Right renal pelvis (tissue), 4 donors: Measurements from ENCODE around the gene CTSZ. TPM values are rescaled to one million over a fixed set of nuclear protein-coding genes. Genes with fewer than 3 reads are reported as not detected.
"Not testable (repeated sequence)": the region's sequence is repeated elsewhere in the genome, so short reads cannot be mapped to it uniquely, and the experiment has no call there.

Source experiments
- DNase-seq, 4 donors: peaks; one replicate each; pipeline ENCODE4 v3.0.0-alpha.2; 2013; ENCODE audit warnings: low read depth in 4 of 4, low spot score in 3 of 4, missing footprints in 1 of 4
- polyA plus RNA-seq, 4 donors: library from polyadenylated mRNA; unstranded; fragments of 120-200 nt; gene quantifications; one replicate each; pipeline ENCODE4 v1.2.1, GENCODE V29; 2013; ENCODE audit not compliant: insufficient read length in 4 of 4

CTSZ gene
- polyA plus RNA-seq, 4 donors = 77.1 to 88.5 (median 78.7) TPM

DNA sequence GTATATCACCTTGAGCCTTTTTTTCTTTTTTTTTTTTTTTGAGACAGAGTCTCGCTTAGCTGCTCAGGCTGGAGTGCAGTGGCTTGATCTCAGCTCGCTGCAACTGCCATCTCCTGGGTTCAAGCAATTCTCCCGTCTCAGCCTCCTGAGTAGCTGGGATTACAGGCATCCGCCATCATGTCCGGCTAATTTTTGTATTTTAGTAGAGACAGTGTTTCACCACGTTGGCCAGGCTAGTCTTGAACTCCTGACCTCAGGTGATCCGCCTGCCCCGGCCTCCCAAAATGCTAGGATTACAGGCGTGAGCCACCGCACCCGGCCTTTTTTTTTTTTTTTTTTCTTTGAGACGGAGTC lies 24.0 kb downstream of the CTSZ start:
- not testable (repeated sequence) for DNase-seq

DNA sequence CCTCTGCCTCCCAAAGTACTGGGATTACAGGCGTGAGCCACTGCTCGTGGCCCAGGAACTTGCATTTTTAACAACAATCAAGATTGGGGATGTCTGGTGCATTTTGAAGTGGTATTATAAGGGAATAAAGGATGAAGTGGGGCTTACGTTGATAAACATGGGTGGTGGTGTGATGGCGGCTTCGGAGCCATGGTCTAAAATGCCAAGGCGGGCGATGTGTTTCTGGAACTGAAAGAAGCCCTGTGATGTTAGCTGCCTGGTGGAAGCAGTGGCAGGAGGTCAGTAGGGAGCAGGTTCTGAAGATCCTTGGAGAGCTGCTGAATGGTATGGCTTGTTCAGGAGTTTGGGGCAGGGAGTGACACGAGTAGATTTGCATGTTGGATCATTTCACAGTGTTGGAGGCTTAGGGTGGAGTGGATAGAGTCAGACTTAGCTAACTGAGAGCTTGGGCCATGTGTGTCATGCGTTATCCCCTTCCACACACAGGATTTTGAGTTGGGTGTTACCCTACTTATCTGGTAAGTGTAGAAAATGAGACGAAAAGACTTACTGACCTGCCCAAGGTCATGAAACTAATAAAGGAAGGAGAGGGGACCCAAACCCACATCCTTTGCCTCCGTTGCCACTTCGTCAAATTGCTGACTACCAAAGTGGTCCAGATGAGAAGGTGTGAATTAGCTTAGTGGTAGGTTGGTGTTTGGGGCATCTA lies 24.5 kb downstream of the CTSZ start:
- no peak for DNase-seq

DNA sequence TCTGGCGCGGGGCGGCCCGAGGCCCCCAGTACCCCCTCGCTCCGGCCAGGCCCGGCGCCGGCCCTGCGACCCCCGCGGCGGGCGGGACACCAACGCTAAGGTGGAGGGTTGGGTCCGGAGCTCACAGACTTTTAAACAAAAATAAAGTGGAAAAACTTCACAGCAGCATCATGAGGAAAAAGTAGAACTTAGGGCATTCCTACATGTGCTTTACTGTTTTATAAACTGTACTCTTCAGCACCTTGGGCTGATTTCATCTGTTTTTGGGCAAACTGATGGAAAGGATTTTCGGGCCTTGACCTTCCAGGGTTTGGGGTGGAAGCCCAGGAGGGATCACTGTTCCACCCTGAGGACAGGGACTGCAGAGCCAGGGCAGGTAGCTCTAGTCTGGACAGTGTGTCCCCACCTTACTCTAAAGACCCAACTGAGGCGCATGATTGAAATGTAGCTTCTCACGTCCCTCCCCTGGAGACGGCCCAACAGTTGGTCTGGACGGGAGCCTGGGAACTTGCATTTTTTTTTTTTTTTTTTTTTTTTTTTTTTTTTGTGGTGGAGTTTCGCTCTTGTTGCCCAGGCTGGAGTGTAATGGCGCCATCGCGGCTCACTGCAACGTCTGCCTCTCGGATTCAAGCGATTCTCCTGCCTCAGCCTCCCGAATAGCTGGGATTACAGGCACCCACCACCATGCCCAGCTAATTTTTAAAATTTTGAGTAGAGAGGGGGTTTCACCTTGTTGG lies 25.3 kb downstream of the CTSZ start:
- peak in 2 of 4 donors; percentile 13 to 22 for DNase-seq

DNA sequence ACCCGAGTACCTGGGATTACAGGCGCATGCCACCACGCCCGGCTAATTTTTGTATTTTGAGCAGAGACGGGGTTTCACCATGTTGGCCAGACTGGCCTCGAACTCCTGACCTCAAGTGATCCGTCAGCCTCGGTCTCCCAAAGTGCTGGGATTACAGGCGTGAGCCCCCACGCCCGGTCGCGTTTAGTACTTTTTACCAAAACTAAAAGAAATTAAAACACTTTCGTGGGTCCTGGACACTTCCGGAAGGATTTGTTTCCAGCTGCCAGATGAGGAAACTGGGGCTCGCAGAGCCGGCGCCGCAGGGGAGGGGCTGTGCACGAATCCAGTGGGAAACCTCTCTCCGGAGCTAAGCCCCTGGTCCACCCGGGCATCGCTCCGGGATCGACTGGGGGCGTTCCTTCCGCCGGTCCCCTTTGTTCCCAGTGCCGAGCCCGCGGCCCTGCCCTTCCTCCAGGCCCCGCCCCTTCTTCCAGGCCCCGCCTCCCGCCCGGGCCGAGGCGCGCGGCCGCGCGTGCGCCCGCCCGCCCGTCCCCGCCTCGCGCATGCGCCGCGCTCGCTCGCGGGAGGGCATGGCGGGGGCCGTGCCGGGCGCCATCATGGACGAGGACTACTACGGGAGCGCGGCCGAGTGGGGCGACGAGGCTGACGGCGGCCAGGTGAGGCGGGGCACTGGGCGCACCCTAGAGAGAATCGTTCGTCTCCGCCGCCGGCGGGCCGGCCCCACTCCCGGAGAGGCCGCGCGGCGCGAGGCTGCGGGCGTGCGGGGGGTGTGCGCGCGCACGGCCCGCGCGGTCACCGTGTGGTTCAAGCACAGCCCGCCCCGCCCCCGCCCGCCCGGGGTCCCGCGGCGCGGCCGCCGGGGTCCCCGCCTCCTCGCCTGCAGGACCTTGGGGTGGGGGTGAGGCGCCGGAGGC lies 26.1 kb downstream of the CTSZ start, which contains the start of gene NELFCD:
TSS of gene NELFCD (plus strand) at position 546 of the 917 bp plus-strand sequence. CDS start at position 600, 54 bp downstream.
- DNase-seq = peak; percentile 69 to 79 (median 77)

DNA sequence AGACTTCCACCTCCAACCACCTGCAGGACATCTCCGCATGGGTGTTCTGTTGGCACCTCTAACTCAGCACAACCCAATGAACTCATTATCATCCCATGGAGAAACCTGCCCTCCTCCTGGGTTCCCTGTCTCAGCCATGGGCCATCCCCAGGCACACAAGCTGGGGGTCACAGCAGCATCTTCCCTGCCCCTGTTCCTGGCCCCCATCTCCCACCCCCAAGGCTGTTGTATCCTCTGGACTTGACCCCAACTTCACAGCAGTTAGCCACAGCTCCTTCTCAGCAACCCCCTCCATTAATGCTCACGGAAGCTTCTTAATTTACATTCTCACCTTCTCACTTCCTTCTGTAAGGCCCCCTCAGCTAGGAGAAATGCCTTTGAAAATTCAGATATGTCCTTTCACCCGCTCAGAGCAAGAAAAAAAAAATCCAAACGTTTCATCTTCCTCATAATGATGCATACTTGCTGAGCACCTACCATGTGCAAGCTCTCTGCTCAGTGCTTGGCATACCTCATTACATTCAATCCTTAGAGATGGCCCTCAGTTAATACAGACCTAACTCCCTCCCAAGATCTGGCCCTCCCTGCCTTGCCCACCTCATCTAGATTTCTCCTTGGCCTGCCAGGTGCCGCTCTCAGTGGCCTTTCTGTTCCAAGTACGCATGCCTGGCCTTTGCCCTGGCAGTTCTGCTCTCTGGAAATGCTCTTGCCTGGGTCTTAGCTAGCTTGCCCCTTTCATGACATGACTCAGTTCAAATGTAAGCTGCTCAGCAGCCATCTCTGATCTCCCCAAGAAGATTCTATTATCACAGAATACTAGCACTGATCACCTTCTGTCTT lies 28.5 kb downstream of the CTSZ start:
- DNase-seq = no peak

DNA sequence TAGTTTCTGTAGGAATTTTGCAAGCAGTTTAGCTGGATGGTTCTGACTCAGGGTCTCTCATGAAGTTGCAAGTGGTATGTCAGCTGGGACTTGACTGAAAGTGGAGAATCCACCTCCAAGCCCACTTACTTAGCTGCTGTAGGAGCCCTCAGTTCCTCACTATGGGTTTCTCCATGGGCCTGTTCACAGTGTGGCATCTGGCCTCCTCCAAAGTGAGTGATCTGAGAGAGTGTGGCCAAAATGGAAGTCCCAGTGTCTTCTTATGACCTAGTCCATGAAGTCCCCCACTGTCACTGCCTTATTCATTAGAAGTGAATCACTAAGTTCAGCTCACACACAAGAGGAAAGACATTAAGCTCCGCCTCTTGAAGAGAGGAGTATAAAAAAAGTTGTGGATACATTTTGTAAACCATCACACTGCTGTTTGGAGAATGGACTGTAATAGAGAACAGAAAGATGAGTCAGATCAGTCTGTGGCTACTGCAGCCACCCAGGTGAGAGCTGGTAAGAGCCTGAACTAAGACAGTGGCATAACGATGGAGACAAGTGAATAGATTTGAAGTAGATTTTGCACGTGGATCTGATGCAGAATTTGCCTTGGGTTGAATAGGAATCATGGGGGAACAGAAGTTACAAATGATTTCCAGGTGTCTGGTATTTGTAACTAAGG lies 30.9 kb downstream of the CTSZ start:
- no peak for DNase-seq

DNA sequence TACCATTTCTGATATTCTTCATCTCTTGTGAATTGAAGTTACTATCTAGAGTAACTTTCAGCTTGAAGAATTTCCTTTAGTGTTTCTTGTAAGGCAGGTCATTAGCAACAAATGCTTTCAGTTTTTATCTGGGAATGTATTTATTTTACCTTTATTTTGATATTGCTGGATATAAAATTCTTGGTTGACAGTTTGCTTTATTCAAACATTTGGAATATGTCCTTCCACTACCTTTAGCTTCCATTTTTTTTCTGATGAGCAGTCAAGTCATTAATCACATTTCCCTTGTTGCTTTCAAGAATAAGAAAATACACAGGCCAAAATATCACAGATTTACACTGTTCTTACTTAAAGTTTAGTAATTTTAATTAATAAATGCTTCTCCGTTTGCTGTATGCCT lies 31.7 kb downstream of the CTSZ start:
- DNase-seq = no peak

DNA sequence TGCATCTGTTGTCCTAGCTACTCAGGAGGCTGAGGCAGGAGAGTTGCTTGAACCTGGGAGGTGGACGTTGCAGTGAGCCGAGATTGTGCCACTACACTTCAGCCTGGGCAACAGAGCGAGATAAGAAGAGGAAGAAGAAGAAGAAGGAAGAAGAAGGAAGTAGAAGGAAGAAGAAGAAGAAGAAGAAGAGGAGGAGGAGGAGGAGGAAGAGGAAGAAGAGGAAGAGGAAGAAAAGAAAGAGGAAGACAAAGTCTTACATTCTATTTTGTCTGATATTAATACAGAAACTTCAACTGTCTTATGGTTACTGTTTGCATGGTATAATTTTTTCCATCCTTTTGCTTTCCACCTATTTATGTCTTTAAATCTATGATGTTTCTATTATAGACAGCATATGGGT lies 33.2 kb downstream of the CTSZ start:
- DNase-seq = no peak

DNA sequence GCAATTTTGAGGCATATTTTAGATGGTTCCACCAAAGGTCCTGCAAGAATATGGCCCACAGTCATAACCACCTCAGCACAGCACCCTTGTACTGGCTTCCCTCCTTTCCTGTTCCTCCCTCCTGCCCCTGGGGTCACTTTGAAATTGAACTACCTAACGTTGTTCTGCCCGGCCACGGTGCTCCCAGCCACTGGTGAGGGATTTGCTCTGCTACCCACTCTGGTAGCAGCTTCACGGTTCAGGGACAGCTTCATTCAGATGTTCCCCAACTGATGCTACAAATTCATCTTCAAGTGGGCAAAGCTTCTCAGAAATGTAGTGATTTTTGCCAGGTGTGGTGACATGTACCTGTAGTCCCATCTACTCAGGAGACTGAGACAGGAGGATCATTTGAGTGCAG lies 33.9 kb downstream of the CTSZ start:
- no peak for DNase-seq

DNA sequence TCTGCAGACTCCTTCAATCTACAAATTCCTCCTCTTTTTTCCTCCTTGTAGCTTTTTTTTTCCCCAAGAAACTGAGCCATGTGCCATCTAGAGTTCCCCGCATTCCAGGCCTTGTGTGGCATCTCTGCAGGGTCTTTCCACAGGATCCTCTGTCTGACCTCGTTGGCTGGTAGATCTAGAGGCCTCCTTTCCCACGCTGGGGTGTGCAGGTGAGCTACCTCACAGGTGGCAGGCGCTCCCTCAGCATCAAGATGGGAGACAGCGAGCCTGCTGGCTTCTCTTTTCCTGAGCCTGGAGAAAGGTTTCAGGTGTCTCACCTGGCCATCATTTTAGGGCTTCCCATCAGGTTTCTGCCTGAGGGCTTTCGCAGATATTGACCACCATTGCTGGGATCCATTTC lies 35.6 kb downstream of the CTSZ start:
- DNase-seq = no peak

DNA sequence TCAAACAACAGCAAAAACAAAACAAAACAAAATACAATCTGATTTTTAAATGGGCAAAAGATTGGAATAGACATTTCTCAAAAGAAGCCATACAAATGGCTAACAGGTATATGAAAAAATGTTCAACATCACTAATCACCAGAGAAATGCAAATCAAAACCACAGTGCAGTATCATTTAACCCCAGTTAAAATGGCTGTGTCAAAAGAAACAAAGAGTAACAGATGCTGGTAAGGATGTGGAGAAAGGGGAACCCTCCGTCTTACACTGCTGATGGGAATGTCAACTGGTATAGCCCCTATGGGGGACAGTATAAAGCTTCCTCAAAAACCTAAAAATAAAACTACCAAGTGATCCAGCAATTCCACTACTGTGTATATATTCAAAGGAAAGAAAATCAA lies 36.9 kb downstream of the CTSZ start:
- DNase-seq = no peak

DNA sequence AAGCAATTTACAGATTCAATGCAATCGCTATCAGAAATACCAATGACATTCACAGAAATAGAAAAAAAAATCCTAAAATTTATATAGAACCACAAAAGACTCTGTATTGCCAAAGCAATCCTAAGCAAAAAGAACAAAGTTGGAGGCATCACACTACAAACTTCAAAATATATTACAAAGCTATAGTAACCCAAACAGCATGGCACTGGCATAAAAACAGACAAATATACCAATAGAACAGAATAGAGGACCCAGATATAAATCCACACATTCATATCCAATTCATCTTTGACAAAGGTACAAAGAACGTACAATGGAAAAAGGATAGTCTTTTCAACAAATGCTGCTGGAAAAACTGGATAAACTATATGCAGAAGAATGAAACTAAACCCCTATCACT lies 37.6 kb downstream of the CTSZ start:
- DNase-seq = no peak

DNA sequence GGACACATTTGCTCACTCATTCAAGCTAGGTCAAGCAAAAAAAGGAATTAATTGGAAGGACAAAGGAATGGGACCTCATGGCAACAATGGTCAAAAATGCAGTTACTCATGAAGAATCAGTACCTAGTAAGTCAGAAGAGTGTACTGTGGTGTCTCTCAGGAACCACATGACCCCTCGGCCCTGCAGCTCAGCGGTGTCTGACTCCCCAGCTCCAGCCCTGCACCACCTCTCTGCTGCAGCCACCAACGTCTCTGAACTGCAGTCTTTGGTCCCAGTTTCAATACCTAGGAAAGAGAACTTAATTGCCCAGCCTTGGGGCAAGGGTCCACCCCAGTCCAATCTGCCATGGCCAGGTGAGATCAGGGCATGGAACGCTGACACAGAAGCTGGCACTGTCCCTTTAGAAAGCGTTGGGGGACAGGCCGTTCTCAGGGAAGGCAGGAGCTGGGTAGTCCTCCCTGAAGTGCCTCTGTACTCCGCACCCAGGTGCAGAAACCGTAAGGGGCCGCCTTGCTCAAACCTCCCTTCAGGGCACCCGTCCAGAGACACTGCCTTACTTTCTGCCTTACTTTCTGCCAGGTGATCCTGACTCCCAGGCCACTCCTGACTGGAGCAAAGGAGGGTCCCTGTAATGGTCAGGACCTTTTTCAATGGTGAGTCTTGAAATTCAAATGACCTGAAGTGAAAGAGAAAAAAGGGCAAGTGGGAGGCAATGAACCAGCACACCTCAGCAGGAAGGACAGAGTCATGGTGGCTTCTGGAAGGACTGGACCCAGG lies 39.2 kb downstream of the CTSZ start:
- DNase-seq = no peak

DNA sequence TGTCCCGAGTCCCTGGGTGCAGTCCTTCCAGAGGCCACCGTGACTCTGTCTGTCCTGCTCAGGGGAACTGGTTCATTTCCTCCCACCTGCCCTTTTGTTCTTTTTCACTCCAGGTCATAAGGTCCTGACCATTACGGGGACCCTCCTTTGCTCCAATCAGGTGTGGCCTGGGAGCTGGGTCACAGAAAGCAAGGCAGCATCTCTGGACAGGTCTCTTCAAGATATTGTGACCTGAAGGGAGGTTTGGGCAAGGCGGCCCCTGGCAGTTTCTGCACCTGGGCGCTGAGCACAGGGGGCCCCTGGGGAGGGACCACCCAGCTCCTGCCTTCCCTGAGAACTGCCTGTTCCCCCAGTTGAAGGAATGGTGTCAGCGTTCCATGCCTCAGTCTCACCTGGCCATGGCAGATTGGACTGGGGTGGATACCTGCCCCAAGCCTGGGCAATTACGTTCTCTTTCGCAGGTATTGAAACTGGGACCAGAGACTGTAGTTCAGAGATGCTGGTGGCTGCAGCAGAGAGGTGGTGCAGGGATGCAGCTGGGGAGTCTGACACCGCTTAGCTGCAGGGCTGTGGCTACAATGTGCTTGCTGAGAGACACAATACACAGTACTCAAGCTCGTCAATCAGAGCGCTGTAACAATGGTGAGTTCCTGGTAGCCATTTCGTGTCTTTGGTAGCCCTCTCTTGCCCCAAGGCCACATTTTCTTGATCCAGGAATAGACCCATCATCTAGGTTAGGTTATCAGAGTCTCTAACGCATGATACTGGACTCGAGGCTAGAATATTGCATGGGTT lies 41.6 kb downstream of the CTSZ start:
- DNase-seq = no peak

DNA sequence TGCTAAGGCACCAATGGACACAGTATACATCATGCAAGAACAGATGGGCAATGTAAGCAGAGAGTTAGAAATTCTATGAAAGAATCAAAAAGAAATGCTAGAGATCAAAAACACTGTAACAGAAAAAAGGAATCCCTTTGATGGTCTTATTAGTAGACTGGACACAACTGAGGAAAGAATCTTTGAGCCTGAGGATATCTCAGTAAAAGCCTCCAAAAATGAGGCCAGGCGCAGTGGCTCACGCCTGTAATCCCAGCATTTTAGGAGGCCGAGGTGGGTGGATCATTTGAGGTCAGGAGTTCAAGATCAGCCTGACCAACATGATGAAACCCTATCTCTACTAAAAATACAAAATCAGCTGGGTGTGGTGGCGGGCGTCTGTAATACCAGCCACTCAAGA lies 43.1 kb downstream of the CTSZ start:
- not testable (repeated sequence) for DNase-seq

DNA sequence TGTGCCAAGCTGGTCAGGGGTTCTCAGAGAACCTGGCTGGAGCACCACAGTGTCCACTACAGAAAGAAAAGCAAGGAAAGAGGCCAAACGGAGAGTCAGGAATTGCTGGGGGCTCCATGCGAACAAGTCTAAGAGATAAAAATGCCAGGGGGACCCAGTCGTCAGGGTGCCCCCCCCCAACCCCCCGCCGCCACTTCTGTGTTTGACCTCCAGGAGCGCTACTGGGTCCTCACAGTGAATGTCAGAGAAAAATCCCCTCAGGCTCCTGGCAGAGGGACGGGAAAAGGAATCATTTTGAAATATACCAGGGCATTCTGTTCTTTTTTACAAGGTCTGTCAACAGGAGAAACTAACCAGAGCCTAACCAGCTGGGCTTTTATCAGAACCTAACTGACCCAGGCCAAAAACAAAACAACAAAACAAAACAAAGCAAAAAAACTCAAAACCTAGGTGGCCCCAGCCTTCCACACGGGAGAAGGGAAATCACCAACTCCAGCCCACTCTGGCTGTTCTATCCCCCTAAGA lies 43.9 kb downstream of the CTSZ start:
- no peak for DNase-seq

DNA sequence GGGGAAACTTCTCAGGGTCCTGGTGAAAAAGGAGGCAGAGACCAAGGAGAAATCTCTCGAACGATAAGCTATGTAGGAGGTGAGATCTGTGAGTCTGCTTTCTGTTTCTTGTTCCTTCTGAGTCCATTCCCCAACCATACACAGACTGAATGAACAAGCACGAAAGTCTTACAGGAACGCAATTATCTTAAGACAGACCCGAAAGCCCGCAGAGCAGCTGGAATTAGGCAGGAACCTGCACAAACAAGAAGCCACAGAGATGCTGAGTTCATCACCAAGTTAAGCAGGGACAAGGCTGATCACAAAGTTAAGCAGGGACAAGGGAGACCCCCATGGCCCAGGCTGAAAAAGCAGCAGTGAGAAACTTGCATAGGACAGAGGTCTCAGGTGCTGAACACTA lies 47.4 kb downstream of the CTSZ start:
- DNase-seq = no peak

DNA sequence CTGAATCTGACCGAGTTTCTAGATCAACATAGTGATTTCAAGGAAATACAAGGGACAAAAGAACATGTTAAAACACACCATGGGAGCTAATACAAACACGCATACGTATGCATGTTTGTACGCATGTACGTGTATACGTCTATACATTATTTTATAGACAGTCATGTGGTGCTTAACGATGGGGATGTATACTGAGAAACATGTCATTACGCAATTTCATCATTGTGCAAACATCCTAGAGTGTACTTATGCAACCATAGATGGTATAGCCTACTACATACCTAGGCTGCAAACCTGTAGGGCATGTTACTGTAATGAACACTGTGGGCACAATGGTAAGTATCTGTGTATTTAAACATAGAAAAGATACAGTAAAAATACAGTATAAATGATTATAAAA lies 51.0 kb downstream of the CTSZ start:
- no peak for DNase-seq
